GM12874 (cell line): Measurements from ENCODE around the gene RPL4.

Source experiments
- CTCF ChIP-seq: IDR thresholded peaks from 2 replicates; pipeline ENCODE4 v1.5.1; 2011; ENCODE audit warnings: low read depth, mild to moderate bottlenecking, control low read depth, low read length, moderate library complexity; ENCODE audit not compliant: insufficient read depth

Gene RPL4

GRCh38 chr15:66484539-66485112 lies 20.0 kb downstream of the RPL4 start:
- TF ChIP-seq CTCF, result no peak

- TF ChIP-seq CTCF, result no peak
Observed at GRCh38 chr15:66483131-66483566, 21.5 kb downstream of the RPL4 start.

- no peak for TF ChIP-seq CTCF
Observed at GRCh38 chr15:66482539-66482938, 22.1 kb downstream of the RPL4 start.

- no peak for TF ChIP-seq CTCF
Observed at GRCh38 chr15:66481107-66481856, 23.4 kb downstream of the RPL4 start.

- TF ChIP-seq CTCF, result no peak
Observed at GRCh38 chr15:66480267-66480666, 24.4 kb downstream of the RPL4 start.

GRCh38 chr15:66477011-66477410 lies 27.6 kb downstream of the RPL4 start:
- TF ChIP-seq CTCF, result no peak

- TF ChIP-seq CTCF, result no peak
Observed at GRCh38 chr15:66476535-66476934, 28.1 kb downstream of the RPL4 start.
